Epithelial cell of esophagus (primary cell): Measurements from ENCODE around the gene THEM4.

Source experiments
- DNase-seq: peaks from one replicate; pipeline ENCODE4 v3.0.0; 2010; ENCODE audit warnings: low read depth
- H3K4me3 ChIP-seq: 2 replicates; pipeline ENCODE4 v1.5.1; 2011; ENCODE audit warnings: mild to moderate bottlenecking, low read length, control low read depth
- TF ChIP-seq, protein P1 (sequence below): IDR thresholded peaks from 2 replicates; pipeline ENCODE4 v1.5.1; 2011; ENCODE audit warnings: low read depth, mild to moderate bottlenecking, low read length, control low read depth, inconsistent platforms; ENCODE audit not compliant: insufficient read depth; ENCODE audit errors: missing control alignments

The THEM4 gene

DNA sequence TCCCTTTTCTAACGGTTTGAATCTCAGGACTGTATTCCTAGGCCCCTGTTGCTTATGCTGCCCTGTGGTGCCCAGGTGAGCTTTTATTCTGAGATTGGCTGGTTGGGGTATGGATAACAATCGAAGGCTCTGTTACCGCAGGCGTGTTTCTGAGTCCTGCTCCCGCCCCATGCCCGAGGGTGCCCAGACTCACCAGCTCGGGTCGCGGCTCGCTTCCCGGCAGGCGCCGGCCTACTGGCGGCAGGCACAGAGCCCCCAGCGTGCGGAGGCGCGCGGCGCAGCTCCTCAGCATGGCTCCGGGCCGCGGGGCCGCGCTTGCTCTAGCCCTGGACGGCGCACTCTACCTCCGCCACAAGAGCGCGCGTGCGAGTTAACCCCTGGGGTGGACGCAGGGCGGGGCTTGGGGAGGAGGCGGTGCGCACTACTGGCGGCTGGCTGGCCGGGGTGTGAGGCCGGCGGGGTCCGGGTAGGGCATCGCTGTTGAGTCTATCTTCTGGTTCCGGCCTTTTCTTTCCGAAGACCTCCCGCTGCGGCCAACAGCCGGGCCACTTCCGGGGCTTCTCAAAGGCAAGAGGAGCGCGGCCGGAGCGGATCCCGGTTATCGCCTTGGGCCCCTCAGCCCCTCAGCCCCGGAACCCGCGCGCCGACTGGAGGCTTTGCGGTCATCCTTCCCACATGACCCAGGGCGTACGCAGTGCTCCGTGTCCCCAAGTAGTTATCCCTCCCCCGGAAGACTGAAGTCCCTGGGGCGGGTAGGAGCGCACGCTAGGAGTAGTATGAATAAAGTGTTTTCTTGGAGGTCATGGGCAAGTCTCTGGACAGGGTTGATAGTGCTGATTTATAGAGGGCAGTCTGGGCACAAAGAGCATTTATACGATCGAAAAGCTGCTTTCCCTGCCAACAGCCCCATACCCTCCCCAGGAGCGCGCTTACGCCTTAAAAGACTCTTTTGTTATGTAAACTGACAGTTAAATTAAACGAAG lies at the start of gene THEM4:
Gene THEM4 (minus strand): TSS at position 345 of the 983 bp plus-strand sequence. CDS start 53 bp downstream, at position 292.
- peak; percentile 94 for DNase-seq
- TF ChIP-seq, protein P1, sequence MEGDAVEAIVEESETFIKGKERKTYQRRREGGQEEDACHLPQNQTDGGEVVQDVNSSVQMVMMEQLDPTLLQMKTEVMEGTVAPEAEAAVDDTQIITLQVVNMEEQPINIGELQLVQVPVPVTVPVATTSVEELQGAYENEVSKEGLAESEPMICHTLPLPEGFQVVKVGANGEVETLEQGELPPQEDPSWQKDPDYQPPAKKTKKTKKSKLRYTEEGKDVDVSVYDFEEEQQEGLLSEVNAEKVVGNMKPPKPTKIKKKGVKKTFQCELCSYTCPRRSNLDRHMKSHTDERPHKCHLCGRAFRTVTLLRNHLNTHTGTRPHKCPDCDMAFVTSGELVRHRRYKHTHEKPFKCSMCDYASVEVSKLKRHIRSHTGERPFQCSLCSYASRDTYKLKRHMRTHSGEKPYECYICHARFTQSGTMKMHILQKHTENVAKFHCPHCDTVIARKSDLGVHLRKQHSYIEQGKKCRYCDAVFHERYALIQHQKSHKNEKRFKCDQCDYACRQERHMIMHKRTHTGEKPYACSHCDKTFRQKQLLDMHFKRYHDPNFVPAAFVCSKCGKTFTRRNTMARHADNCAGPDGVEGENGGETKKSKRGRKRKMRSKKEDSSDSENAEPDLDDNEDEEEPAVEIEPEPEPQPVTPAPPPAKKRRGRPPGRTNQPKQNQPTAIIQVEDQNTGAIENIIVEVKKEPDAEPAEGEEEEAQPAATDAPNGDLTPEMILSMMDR = no peak
- H3K4me3 ChIP-seq = peak within 1 kb of the TSS; percentile 57

DNA sequence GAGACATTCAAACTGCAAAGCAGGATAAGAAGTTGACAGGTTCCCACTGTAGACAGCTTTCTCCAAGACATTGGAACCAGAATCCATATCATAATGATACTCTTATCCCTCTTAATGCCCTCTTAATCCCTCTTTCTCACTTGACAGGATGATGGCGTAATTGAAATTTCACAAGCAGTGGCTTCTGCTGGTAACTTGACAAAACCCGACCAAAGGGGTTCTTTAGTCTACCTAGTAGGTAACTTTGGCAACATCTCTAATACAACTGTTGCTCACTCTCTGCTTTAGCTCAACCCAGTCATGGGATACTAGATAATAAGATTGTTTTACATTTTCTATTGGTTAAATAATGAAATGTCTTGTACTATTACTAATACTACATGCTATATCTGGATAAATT lies 49.6 kb upstream of the THEM4 start:
- TF ChIP-seq, protein P1 = no peak
- DNase-seq = peak; percentile 66
- H3K4me3 ChIP-seq = no peak overlapping the region

DNA sequence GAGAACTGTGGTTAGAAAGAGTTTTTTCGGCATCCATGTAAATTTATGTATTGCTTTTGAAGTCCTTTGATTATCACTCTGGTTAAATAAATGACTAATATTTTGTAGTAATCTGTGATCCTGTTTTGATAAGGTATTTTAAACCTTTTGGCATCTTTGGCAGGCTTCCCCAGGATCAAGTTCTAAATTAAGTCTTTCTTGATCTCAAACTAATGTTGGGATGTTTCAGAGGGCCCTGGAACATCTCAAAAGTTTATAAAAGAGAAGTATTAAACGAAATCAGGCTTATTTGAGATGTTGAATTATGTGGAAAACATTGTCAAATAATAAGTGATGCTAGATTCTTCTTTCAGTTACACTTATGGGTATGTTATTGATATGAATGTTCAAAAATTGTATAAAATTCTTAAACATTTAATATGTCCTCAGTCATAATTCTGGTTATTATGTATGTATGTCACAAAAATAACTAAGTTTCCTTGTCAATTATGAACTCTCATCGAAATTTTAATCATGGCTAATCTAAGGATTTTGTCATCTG lies 47.7 kb upstream of the THEM4 start:
- H3K4me3 ChIP-seq = no peak overlapping the region
- TF ChIP-seq, protein P1 = no peak
- DNase-seq = no peak

DNA sequence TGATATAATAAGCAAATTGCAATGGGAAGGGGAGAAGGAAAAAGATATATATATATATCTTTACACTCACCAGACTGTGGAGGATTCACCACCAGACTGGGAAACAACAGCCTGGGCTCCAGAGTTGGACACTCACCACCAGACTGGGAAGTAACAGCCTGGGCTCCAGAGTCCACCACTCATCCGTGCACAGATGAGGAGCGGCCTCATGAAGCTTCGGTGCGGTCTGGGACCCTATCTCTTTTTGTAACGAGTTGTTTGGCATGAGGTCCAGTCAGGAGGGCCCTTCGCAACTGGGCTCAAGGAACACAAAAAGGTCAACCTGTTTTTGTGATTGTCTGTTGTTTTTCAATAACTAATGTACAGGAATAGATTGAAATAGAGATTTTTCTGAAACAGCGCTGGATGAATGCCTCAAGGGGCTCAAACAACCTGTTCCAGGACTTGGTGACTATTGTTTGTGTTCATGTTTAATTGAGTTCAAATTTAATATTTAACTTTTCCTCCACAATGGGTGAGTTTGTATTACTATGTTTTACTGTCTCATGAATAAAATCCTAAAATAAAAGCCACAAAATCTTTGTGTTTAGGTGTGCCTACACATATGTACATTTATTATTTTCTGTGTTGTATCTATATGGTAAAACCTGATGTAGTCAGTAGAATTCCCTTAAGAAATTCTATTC lies 44.2 kb upstream of the THEM4 start:
- no peak for DNase-seq
- TF ChIP-seq, protein P1 = no peak
- no peak overlapping the region for H3K4me3 ChIP-seq

DNA sequence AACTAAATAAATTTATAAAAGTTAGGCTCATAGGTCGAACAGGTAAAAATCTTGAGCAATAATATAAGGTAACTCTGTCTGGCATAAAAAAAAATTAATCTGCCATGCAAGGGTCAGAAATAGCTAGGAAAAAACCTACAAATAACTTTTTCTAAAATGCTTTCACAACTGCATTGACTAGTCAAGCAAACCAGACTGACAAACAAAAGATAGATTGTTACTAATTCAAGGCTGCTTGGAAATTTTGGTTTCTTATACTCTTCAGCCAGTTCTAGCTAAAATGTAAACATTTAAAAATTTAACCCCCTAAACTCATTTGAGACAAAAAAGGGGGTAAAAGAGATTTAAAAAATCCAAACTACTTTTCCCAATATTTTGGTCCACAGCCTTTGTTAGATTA lies 43.5 kb upstream of the THEM4 start:
- TF ChIP-seq, protein P1 = no peak
- no peak overlapping the region for H3K4me3 ChIP-seq

DNA sequence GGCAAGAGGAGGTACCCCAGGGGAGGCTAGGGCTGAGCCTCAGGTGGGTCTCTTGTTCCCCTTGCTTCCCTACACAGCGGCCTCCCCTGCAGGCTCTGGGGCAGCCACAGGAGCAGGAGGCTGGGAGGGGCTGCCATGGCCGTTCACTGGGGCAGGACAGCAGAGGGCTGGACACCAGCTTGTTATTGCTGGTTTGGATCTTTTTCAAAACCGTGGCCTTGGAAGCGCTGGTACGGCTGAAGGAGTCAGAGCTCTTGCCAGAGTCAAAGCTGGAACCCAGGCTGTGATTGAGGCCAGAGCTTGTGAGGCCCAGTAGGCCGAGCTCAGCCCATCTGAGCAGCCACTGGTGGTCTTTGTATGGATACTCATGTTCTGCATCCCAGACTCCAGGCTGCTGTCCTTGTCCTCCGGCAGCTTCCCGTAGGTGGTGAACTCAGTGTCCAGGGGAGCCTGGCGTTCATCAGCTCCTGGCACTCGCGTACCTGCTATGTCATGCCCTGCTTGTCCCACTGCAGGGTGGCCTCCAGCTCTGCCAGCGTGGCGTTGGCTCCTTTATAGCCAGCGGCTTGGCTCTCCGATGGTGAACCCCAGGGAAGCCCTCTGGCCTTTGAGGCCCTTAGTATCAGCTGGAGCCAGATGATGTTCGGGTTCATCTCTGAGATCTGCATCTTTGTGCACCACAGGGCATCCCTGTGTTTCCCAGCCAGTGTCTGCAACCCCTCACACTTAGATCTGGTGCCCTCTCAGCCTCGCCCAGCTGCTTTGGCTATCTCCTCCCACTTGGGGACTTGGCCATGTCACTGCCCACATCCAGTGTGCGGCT lies 40.3 kb upstream of the THEM4 start:
- TF ChIP-seq, protein P1 = no peak
- DNase-seq = no peak
- no peak overlapping the region for H3K4me3 ChIP-seq

More for the DNA sequence above, 43.5 kb upstream of the THEM4 start:
- DNase-seq = no peak
